Transverse colon (tissue), 4 donors: ENCODE measurements around the gene P2RX7. TPM values are rescaled to one million over a fixed set of nuclear protein-coding genes. Genes with fewer than 3 reads are reported as not detected.

ENCODE experiments used
- DNase-seq: peaks from one replicate; pipeline ENCODE4 v3.0.0-alpha.2; 2019
- H3K27ac ChIP-seq, 4 donors: fragments of 200-600 bp; sonication (generic); 2 replicates each; pipeline ENCODE4 v1.5.1; 2016 to 2018; ENCODE audit warnings: inconsistent platforms in 4 of 4
- H3K27me3 ChIP-seq: fragments of 200-600 bp; sonication (generic); 2 replicates; pipeline ENCODE4 v1.5.1; 2017; ENCODE audit warnings: inconsistent platforms
- H3K36me3 ChIP-seq, 4 donors: fragments of 200-600 bp; sonication (generic); 2 replicates each; pipeline ENCODE4 v1.5.1; 2017 to 2019; ENCODE audit warnings: inconsistent platforms in 4 of 4
- H3K4me1 ChIP-seq, 4 donors: fragments of 200-600 bp; sonication (generic); 2 replicates each; pipeline ENCODE4 v1.5.1; 2017 to 2020; ENCODE audit warnings: inconsistent platforms in 4 of 4
- H3K4me3 ChIP-seq, 4 donors: fragments of 200-600 bp; sonication (generic); 1 replicate in 1 of 4; 2 replicates in 3 of 4; pipeline versions ENCODE4 v1.5.1 to v1.6.1; 2017 to 2019; ENCODE audit warnings: inconsistent platforms in 4 of 4
- H3K9me3 ChIP-seq, 2 donors: fragments of 200-600 bp; sonication (generic); 2 replicates each; pipeline ENCODE4 v1.5.1; 2017 to 2019; ENCODE audit warnings: inconsistent platforms in 2 of 2
- CTCF ChIP-seq, 5 experiments: fragments of 200-600 bp in 3 of 5; fragments of 450-650 bp in 2 of 5; sonication (generic) in 3 of 5; IDR thresholded peaks; 1 replicate in 2 of 5; 2 replicates in 3 of 5; pipeline ENCODE4 v1.5.1; 2016 to 2017; ENCODE audit warnings: antibody characterized with exemption in 5 of 5, inconsistent platforms in 3 of 5, mild to moderate bottlenecking in 2 of 5, moderate library complexity in 1 of 5
- EP300 ChIP-seq: sonication (generic); formaldehyde crosslinking; IDR thresholded peaks from one replicate; pipeline ENCODE4 v1.6.1; 2017; ENCODE audit warnings: antibody characterized with exemption, low read depth
- POLR2A ChIP-seq: fragments of 450-650 bp; IDR thresholded peaks from one replicate; pipeline ENCODE4 v1.6.1; 2016; ENCODE audit warnings: antibody characterized with exemption, mild to moderate bottlenecking, moderate library complexity
- POLR2AphosphoS5 ChIP-seq, 3 donors: sonication (generic); formaldehyde crosslinking; IDR thresholded peaks; one replicate each; pipeline ENCODE4 v1.6.1; 2016; ENCODE audit warnings: antibody characterized with exemption in 3 of 3
- WGBS, 2 donors: methylation state at CpG; one replicate each; pipeline ENCODE4 v1.1.5; 2018; ENCODE audit warnings: low coverage in 1 of 2; 5-methylcytosine and 5-hydroxymethylcytosine counted together
- in situ Hi-C, 4 donors: fragments of 200-750 bp; cut with MboI; loops; one replicate each; pipeline versions ENCODE4 v1.15.0 to v1.15.1; 2017; ENCODE audit warnings: low sequenced_read_pairs in 3 of 4, low pct_ligation_motif_present in 1 of 4, low pct_unique_long_range_greater_than_20kb in 1 of 4
- intact Hi-C: fragments of 100-400 bp; cut with DNase I; formaldehyde crosslinking; loops from one replicate; pipeline ENCODE4 v1.15.1; 2023; ENCODE audit warnings: low total_unique reads
- total RNA-seq, 4 donors: library from RNA; depleted of rRNA; stranded (reverse); fragments of >200 nt; gene quantifications; one replicate each; pipeline ENCODE4 v1.1.0, GENCODE V29; 2016

Gene P2RX7
- total RNA-seq, 4 donors from 2014 or later, result 0.96 to 7.1 (median 5.1) TPM

GRCh38 chr12:121212875-121213274 is 80.2 kb downstream of the P2RX7 start:
- 90 to 94% methylated on average over 2 to 5 of the region's 5 CpGs for WGBS, 2 donors
- Histone ChIP-seq H3K4me1 (peaks cover 22 to 67% (median 46%) of the 10 kb centered on the region in 4 donors), H3K36me3 (no peaks in the 10 kb centered on the region), H3K27ac (peak overlapping the region; percentile 82 to 90 (median 89)), H3K4me3 (no peak overlapping the region), H3K9me3 (no peaks in the 10 kb centered on the region), H3K27me3 (no peaks in the 10 kb centered on the region)
- no peak for TF ChIP-seq POLR2AphosphoS5 (IDR thresholded peaks at IDR 0.05)
- in situ Hi-C loops (no loop called here), intact Hi-C loops (no loop called here)
- DNase-seq, result no peak

GRCh38 chr12:121214166-121214777 is 81.6 kb downstream of the P2RX7 start:
- peak overlapping the region in 1 of 4 donors; percentile 14 for H3K4me3 ChIP-seq
- TF ChIP-seq POLR2AphosphoS5 (IDR thresholded peaks at IDR 0.05), result no peak
- peak; percentile 25 for TF ChIP-seq POLR2A
- peak overlapping the region; percentile 82 to 90 (median 89) for H3K27ac ChIP-seq
- no peaks in the 10 kb centered on the region for H3K9me3 ChIP-seq
- DNase-seq, result no peak
- no peaks in the 10 kb centered on the region for H3K27me3 ChIP-seq
- no peaks in the 10 kb centered on the region for H3K36me3 ChIP-seq
- whole genome bisulfite sequencing, 2 donors, result 71 to 72% methylated on average over 11 of the region's 11 CpGs
- intact Hi-C loops, result no loop called here
- in situ Hi-C loops, result no loop called here
- H3K4me1 ChIP-seq, result peaks cover 28 to 81% (median 55%) of the 10 kb centered on the region in 4 donors

GRCh38 chr12:121214855-121215745 is 82.4 kb downstream of the P2RX7 start:
- H3K4me1 ChIP-seq, result peaks cover 26 to 78% (median 53%) of the 10 kb centered on the region in 4 donors
- 52 to 76% methylated on average over 5 to 14 of the region's 14 CpGs for WGBS, 2 donors
- DNase-seq, result no peak
- intact Hi-C loops (no loop called here), in situ Hi-C loops (no loop called here)
- H3K9me3 ChIP-seq, result no peaks in the 10 kb centered on the region
- TF ChIP-seq POLR2AphosphoS5 (IDR thresholded peaks at IDR 0.05), result peak in 2 of 3 donors; percentile 37 to 50
- no peak for TF ChIP-seq CTCF (IDR thresholded peaks at IDR 0.05)
- peak; percentile 44 for TF ChIP-seq EP300
- peak overlapping the region in 1 of 4 donors; percentile 14 for H3K4me3 ChIP-seq
- H3K27ac ChIP-seq, result peak overlapping the region; percentile 82 to 90 (median 89)
- no peaks in the 10 kb centered on the region for H3K36me3 ChIP-seq
- H3K27me3 ChIP-seq, result no peaks in the 10 kb centered on the region

- no peaks in the 10 kb centered on the region for H3K9me3 ChIP-seq
- intact Hi-C loops, result no loop called here
- H3K27me3 ChIP-seq, result no peaks in the 10 kb centered on the region
- 87 to 90% methylated on average over 4 of the region's 4 CpGs for WGBS, 2 donors
- peak overlapping the region; percentile 82 to 90 (median 89) for H3K27ac ChIP-seq
- H3K36me3 ChIP-seq, result no peaks in the 10 kb centered on the region
- H3K4me3 ChIP-seq, result no peak overlapping the region
- H3K4me1 ChIP-seq, result peaks cover 23 to 72% (median 47%) of the 10 kb centered on the region in 4 donors
- TF ChIP-seq POLR2AphosphoS5 (IDR thresholded peaks at IDR 0.05), result no peak
- no peak for TF ChIP-seq EP300
- TF ChIP-seq CTCF (IDR thresholded peaks at IDR 0.05), result no peak
- no peak for TF ChIP-seq POLR2A
- no peak for DNase-seq
- in situ Hi-C loops, result no loop called here
Observed at GRCh38 chr12:121216102-121216501, 83.4 kb downstream of the P2RX7 start.

GRCh38 chr12:121217063-121217462 is 84.4 kb downstream of the P2RX7 start:
- TF ChIP-seq POLR2A, result no peak
- TF ChIP-seq POLR2AphosphoS5 (IDR thresholded peaks at IDR 0.05), result peak in 1 of 3 donors; percentile 45
- WGBS, 2 donors, result 58% methylated on average over 8 of the region's 8 CpGs; no CpG with 5 or more reads in 1 of the 2 donors
- in situ Hi-C loops, result no loop called here
- Histone ChIP-seq H3K27ac (peak overlapping the region; percentile 82 to 90 (median 89)), H3K4me3 (no peak overlapping the region), H3K27me3 (no peaks in the 10 kb centered on the region), H3K36me3 (peaks cover 0 to 6% (median 0%) of the 10 kb centered on the region in 4 donors), H3K9me3 (no peaks in the 10 kb centered on the region), H3K4me1 (peaks cover 20 to 64% (median 40%) of the 10 kb centered on the region in 4 donors)
- peak; percentile 65 for DNase-seq
- intact Hi-C loops, result no loop called here
